Stimulated activated naive CD4-positive, alpha-beta T cell treated with Interleukin-2 at 50 U/mL for 16 hours (primary cell): ENCODE measurements around the gene ADAT3.
A peak's percentile ranks its signal among the peaks of the same experiment; 100 is the strongest.

Source experiments
- DNase-seq: peaks from one replicate; lab custom pipeline; 2025; lab: John Stamatoyannopoulos, UW

ADAT3 gene

GRCh38 chr19:1912760-1913505 is 7.7 kb downstream of the ADAT3 start:
- no peak for DNase-seq

GRCh38 chr19:1913781-1914577 is 8.8 kb downstream of the ADAT3 start:
- no peak for DNase-seq

GRCh38 chr19:1914826-1915341 is 9.7 kb downstream of the ADAT3 start:
- no peak for DNase-seq

- no peak for DNase-seq
These were observed 11.9 kb downstream of the ADAT3 start for GRCh38 chr19:1917146-1917545.

GRCh38 chr19:1917926-1918325 is 12.7 kb downstream of the ADAT3 start:
- DNase-seq = no peak

- no peak for DNase-seq
These were observed 13.8 kb downstream of the ADAT3 start for GRCh38 chr19:1918975-1919374.

GRCh38 chr19:1920644-1921043 is 15.4 kb downstream of the ADAT3 start:
- no peak for DNase-seq

GRCh38 chr19:1921326-1921725 is 16.1 kb downstream of the ADAT3 start:
- DNase-seq = no peak

GRCh38 chr19:1921825-1922224 is 16.6 kb downstream of the ADAT3 start:
- DNase-seq = no peak

- DNase-seq = no peak
These were observed 17.6 kb downstream of the ADAT3 start for GRCh38 chr19:1922803-1923202.

- DNase-seq = peak; percentile 33
These were observed 18.1 kb downstream of the ADAT3 start for GRCh38 chr19:1923319-1923718.

GRCh38 chr19:1924320-1924961 is 19.2 kb downstream of the ADAT3 start:
- DNase-seq = no peak

GRCh38 chr19:1925544-1925943 is 20.3 kb downstream of the ADAT3 start:
- no peak for DNase-seq

GRCh38 chr19:1929021-1929742 is 24.0 kb downstream of the ADAT3 start:
- DNase-seq = peak; percentile 62

GRCh38 chr19:1931445-1931844 is 26.2 kb downstream of the ADAT3 start:
- DNase-seq = no peak

GRCh38 chr19:1932395-1932794 is 27.2 kb downstream of the ADAT3 start:
- no peak for DNase-seq

- no peak for DNase-seq
These were observed 28.0 kb downstream of the ADAT3 start for GRCh38 chr19:1933244-1933643.

- DNase-seq = no peak
These were observed 28.7 kb downstream of the ADAT3 start for GRCh38 chr19:1933942-1934341.

GRCh38 chr19:1935484-1936208 is 30.4 kb downstream of the ADAT3 start:
- DNase-seq = no peak

- DNase-seq = no peak
These were observed 31.2 kb downstream of the ADAT3 start for GRCh38 chr19:1936430-1936829.

- DNase-seq = no peak
These were observed 31.9 kb downstream of the ADAT3 start for GRCh38 chr19:1936916-1937610.
